ENCODE data around the gene PYGM. TPM values are rescaled to one million over a fixed set of nuclear protein-coding genes. Genes with fewer than 3 reads are reported as not detected.

PYGM gene
- total RNA-seq, 1 donor, result 1.7 TPM

DNA sequence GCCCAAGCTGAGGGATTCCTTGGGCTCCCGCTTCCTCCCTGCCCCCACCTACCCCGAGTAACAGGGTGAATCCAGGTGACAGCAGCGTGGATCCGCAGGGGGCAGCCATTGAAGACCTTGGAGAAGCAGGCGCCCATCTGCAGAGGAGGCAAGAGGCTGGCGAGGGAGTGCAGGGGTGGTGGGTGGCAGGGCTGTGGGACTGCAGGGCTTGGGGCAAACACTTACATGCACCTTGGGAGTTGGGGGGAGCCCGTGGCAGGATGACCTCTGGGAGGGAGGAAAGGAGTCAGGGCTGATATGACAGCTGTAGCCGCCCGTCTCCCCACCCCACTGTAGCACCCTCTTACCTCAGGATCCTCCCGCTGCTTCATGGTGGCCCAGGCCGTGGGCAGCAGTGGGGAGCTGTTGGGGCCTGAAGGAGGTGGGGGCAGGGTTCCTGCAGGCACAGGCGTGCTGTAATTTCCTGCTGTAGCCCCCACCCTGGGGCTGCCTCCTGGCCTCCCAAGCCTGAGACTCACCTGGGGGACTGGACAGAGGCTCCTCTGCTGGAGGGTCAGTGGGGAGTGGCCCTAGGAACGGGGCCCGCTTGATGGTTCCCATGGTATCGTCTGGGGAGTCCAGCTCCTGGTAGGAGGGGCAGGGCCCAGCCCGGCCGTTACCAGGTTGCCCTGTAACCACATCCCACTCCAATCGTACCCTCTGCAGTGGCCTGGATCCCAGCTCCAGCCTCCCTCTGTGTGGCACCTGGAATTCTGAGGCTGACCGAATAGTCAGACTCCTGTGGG lies 37.2 kb upstream of the PYGM start:
- DNase-seq (ENCODE audit: low read depth), result no peak
- no peak overlapping the region for H3K4me3 ChIP-seq (ENCODE audit: low read depth, low read length)
- TF ChIP-seq, protein P1, sequence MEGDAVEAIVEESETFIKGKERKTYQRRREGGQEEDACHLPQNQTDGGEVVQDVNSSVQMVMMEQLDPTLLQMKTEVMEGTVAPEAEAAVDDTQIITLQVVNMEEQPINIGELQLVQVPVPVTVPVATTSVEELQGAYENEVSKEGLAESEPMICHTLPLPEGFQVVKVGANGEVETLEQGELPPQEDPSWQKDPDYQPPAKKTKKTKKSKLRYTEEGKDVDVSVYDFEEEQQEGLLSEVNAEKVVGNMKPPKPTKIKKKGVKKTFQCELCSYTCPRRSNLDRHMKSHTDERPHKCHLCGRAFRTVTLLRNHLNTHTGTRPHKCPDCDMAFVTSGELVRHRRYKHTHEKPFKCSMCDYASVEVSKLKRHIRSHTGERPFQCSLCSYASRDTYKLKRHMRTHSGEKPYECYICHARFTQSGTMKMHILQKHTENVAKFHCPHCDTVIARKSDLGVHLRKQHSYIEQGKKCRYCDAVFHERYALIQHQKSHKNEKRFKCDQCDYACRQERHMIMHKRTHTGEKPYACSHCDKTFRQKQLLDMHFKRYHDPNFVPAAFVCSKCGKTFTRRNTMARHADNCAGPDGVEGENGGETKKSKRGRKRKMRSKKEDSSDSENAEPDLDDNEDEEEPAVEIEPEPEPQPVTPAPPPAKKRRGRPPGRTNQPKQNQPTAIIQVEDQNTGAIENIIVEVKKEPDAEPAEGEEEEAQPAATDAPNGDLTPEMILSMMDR (IDR thresholded peaks at IDR 0.05; ENCODE audit: insufficient read depth, low read depth, low read length), result no peak

DNA sequence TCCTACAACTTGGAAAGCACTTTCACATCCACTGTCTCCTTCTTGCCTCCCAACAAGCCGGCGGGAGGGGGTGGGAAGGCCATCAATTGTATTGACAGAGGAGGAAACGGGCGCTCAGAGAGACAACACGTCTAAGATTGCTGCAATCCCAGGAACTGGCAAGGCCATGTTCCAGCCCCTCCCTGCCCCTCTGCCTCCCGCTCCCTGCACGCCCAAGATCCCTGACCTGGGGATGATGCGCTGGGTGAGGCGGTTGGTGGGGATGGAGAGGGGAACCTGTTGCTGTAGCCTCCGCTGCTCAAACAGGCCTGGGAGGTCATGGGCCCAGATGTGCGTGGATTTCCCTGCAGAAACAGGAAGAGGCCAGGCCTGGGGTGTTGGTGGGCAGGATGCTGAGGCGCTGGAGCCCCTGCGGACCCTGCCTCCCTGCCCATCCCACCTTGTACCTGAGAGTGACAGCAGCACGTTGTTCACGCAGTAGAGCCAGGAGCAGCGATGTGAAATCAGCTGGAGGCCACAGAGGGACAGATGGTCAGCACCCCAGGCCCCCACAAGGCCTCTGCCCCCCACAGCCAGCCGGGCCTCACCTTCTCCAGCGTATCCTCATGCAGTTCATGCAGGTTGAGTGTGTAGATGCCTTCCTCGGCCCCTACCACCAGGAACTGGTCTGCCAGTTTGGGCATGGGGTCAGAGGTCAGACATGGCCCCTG lies 36.4 kb upstream of the PYGM start:
- DNase-seq (ENCODE audit: low read depth), result no peak
- TF ChIP-seq, protein P1 (IDR thresholded peaks at IDR 0.05; ENCODE audit: insufficient read depth, low read depth, low read length), result no peak
- H3K4me3 ChIP-seq (ENCODE audit: low read depth, low read length), result no peak overlapping the region

DNA sequence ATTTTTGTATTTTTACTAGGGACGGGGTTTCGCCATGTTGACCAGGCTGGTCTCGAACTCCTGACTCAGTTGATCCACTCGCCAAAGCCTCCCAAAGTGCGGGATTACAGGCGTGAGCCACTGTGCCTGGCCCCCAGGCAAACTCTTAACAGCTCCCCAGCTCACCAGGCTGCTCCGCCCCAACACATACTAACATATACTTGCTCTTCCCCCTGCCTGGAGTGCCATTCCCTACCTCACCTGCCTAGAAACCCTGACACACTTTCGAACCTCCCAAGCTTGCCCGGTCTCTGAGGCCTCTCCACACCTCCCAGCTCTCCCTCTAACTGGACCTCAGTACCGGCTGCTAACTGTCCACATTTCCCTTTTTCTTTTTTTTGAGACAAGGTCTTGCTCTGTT lies 34.8 kb upstream of the PYGM start:
- no peak overlapping the region for H3K4me3 ChIP-seq (ENCODE audit: low read depth, low read length)
- TF ChIP-seq, protein P1 (IDR thresholded peaks at IDR 0.05; ENCODE audit: insufficient read depth, low read depth, low read length), result no peak
- DNase-seq (ENCODE audit: low read depth), result no peak

DNA sequence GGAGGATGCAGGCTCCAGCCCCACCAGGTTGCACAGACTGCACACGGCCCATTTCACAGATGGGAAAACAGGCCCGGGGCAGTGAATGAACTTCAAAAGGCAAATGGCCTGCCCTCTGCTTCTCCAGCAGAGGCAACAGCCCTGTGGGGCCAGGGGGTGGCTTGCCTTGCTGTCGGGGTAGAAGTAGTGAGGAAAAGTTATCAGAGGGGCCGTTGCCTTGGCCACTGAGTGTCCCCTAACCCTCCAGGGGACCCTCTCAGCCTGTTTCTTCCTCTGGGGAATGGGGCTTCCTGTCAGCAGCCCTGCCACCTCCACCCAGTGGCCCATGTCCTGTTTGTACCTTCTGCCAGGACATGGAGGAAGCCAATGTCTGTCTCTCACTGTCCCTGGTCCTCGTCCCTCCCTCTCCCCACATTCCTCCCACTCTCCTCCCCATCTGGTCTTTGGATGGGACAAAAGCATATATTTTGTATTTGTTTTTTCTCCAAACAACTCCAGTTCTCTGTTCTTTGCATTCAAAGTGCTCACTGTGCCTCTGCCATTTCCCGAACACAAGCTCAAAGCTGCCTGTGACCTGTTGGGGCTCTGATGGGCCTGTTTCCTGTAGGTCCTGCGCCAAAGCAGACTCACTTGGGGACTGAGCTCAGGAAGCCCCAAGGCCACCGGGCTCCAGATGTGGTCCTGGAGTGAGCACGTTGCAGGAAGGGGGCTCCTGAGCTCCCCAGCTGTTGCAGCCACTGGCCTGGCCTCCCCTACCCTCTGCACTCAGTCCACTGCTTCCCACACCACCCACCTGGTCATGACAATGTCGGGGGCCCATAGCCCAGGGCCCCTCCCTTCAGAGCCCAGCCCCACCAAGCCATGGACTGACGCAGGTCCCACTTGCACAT lies 33.7 kb upstream of the PYGM start:
- no peak overlapping the region for H3K4me3 ChIP-seq (ENCODE audit: low read depth, low read length)
- no peak for DNase-seq (ENCODE audit: low read depth)
- TF ChIP-seq, protein P1 (IDR thresholded peaks at IDR 0.05; ENCODE audit: insufficient read depth, low read depth, low read length), result no peak

DNA sequence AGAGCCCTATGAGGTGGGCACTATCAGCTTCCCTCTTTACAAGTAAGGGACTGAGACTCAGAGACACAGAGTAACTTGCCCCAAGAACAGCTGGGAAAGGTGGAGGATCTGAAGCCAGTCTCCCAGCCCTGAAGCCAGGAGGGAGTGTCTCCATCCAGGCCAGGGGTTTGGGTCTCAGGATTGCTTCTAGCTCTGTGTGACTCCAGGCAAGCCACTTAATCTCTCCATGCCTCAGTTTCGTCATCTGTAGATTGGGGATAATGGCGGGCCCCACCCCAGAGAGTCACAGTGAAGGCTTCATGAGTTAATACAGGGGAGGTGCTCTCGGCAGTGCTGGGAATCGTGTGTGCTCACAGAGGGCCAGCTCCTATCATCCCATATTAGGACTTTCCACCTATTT lies 32.7 kb upstream of the PYGM start:
- no peak for DNase-seq (ENCODE audit: low read depth)
- TF ChIP-seq, protein P1 (IDR thresholded peaks at IDR 0.05; ENCODE audit: insufficient read depth, low read depth, low read length), result no peak
- H3K4me3 ChIP-seq (ENCODE audit: low read depth, low read length), result no peak overlapping the region

DNA sequence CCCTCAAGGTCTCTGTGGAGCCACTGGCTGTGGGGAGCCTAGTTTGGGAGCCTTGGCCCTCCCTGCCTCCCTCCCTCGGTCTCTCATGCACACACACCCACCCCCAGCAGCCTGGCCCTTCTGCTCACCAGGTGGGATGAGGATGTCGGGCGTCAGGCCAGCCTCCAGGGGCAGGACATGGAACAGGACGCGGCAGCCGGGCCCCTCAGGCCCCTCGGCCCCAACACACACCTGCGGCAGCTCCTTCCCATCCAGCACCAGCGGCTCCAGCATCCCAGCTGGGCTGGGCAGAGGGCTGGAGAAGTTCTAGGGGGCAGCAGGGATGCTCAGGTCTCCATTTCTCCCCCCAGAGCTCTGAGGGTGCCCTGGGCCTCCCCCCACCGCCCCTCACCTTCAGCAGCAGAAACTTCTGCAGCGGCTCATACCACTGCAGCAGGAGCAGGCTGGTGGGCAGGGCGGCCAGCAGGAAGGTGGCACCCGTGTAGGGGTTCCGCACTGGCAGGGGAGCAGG lies 32.1 kb upstream of the PYGM start:
- no peak for DNase-seq (ENCODE audit: low read depth)
- TF ChIP-seq, protein P1 (IDR thresholded peaks at IDR 0.05; ENCODE audit: insufficient read depth, low read depth, low read length), result no peak
- no peak overlapping the region for H3K4me3 ChIP-seq (ENCODE audit: low read depth, low read length)

All from fibroblast of villous mesenchyme (primary cell).